K562 (cell line): Measurements from ENCODE around the gene TRAPPC2L. TPM values are rescaled to one million over a fixed set of nuclear protein-coding genes. Genes with fewer than 3 reads are reported as not detected.

Source experiments
- BCOR ChIP-seq: fragments of 450-650 bp; IDR thresholded peaks from 2 replicates; pipeline ENCODE4 v1.6.1; 2016
- CBX5 ChIP-seq: IDR thresholded peaks from 2 replicates; pipeline ENCODE4 v1.6.1; 2014; ENCODE audit warnings: low read depth, borderline replicate concordance
- CCNT2 ChIP-seq: IDR thresholded peaks from 2 replicates; pipeline ENCODE4 v1.6.1; 2011; ENCODE audit warnings: borderline replicate concordance, low read depth, mild to moderate bottlenecking, moderate library complexity, mixed read lengths, low read length; ENCODE audit not compliant: insufficient read length; ENCODE audit errors: extremely low read depth
- CHD1 ChIP-seq: fragments of 200-600 bp; sonication (generic); IDR thresholded peaks from one replicate; pipeline ENCODE4 v1.6.1; 2012; ENCODE audit warnings: mild to moderate bottlenecking, moderate library complexity, low read length, inconsistent platforms
- CTCF ChIP-seq, 3 experiments: IDR thresholded peaks in 2 of 3; conservative IDR thresholded peaks in 1 of 3; 2 replicates each; pipeline ENCODE4 v1.5.1; 2011 to 2012; ENCODE audit warnings: low read length in 3 of 3, mild to moderate bottlenecking in 3 of 3, control low read depth in 2 of 3, improper control_type of control experiment in 1 of 3, inconsistent platforms in 1 of 3, low read depth in 1 of 3, mixed read lengths in 1 of 3, moderate library complexity in 1 of 3; ENCODE audit not compliant: insufficient read depth in 2 of 3
- E2F8 ChIP-seq: fragments of 450-650 bp; IDR thresholded peaks from 2 replicates; pipeline ENCODE4 v1.7.1; 2018; ENCODE audit warnings: mild to moderate bottlenecking, low read depth; ENCODE audit not compliant: partially characterized antibody
- HDAC8 ChIP-seq: fragments of 450-650 bp; IDR thresholded peaks from 2 replicates; pipeline ENCODE4 v1.6.1; 2016; ENCODE audit warnings: mild to moderate bottlenecking, missing genetic modification characterization, moderate library complexity, missing compliant biosample characterization
- MCM2 ChIP-seq: fragments of 450-650 bp; IDR thresholded peaks from 2 replicates; pipeline ENCODE4 v1.6.1; 2017; ENCODE audit warnings: low read depth, mild to moderate bottlenecking
- NR3C1 ChIP-seq: sonication (generic); formaldehyde crosslinking; IDR thresholded peaks from 2 replicates; pipeline ENCODE4 v1.8.1; 2022; ENCODE audit warnings: missing genetic modification reagents
- PHF8 ChIP-seq: fragments of 200-600 bp; sonication (generic); IDR thresholded peaks from 2 replicates; pipeline ENCODE4 v1.6.1; 2012; ENCODE audit warnings: mixed run types, mild to moderate bottlenecking, inconsistent platforms, low read length, moderate library complexity, borderline replicate concordance
- PTTG1 ChIP-seq: fragments of 450-650 bp; IDR thresholded peaks from 2 replicates; pipeline ENCODE4 v1.6.1; 2016; ENCODE audit warnings: low read depth, mild to moderate bottlenecking, missing genetic modification characterization, missing compliant biosample characterization
- RBM39 ChIP-seq: fragments of 200-400 bp; formaldehyde crosslinking; optimal IDR thresholded peaks from 2 replicates; pipeline ENCODE3; 2018; ENCODE audit warnings: low read depth, low read length
- SAFB ChIP-seq: fragments of 200-400 bp; formaldehyde crosslinking; IDR thresholded peaks from 2 replicates; pipeline ENCODE4 v1.6.1; 2017; ENCODE audit warnings: low read depth, low read length, borderline replicate concordance
- SAP30 ChIP-seq: fragments of 200-600 bp; sonication (generic); IDR thresholded peaks from 2 replicates; pipeline ENCODE4 v1.6.1; 2012; ENCODE audit warnings: borderline replicate concordance, low read depth, mild to moderate bottlenecking, moderate library complexity, low read length, control low read depth, inconsistent platforms; ENCODE audit not compliant: insufficient read depth, poor library complexity, severe bottlenecking
- SRSF1 ChIP-seq: fragments of 200-400 bp; formaldehyde crosslinking; IDR thresholded peaks from 2 replicates; pipeline ENCODE4 v1.6.1; 2017; ENCODE audit warnings: mild to moderate bottlenecking, low read depth, low read length, moderate library complexity
- TBL1XR1 ChIP-seq, 2 experiments: IDR thresholded peaks; 2 replicates each; pipeline ENCODE4 v1.6.1; 2012; ENCODE audit warnings: improper control_type of control experiment in 2 of 2, low read length in 2 of 2, mild to moderate bottlenecking in 1 of 2
- TEAD1 ChIP-seq, 2 experiments: fragments of 450-650 bp in 1 of 2; sonication (generic) in 1 of 2; formaldehyde crosslinking; IDR thresholded peaks; 2 replicates each; pipeline versions ENCODE4 v1.4.0 to v1.8.0; 2020 to 2022; ENCODE audit warnings: mild to moderate bottlenecking in 2 of 2, missing genetic modification reagents in 1 of 2
- TSC22D4 ChIP-seq: fragments of 450-650 bp; IDR thresholded peaks from 2 replicates; pipeline ENCODE4 v1.6.1; 2016; ENCODE audit warnings: missing genetic modification characterization, missing biosample characterization, control low read depth
- USF2 ChIP-seq: sonication (generic); formaldehyde crosslinking; IDR thresholded peaks from 2 replicates; pipeline ENCODE4 v1.5.0; 2020; ENCODE audit warnings: missing genetic modification reagents
- ZKSCAN8 ChIP-seq: fragments of 200-800 bp; sonication (Bioruptor generic); IDR thresholded peaks from 2 replicates; pipeline ENCODE4 v1.6.1; 2016; ENCODE audit warnings: missing genetic modification characterization, missing compliant biosample characterization
- ZNF146 ChIP-seq: IDR thresholded peaks from one replicate; pipeline ENCODE4 v1.6.1; 2018; ENCODE audit warnings: missing compliant biosample characterization; ENCODE audit not compliant: unreplicated experiment
- ZNF311 ChIP-seq: fragments of 250-450 bp; sonication (Bioruptor Pico); IDR thresholded peaks from 2 replicates; pipeline ENCODE4 v1.4.0; 2020; ENCODE audit warnings: mild to moderate bottlenecking, moderate library complexity
- ZNF830 ChIP-seq: fragments of 250-450 bp; sonication (Bioruptor Pico); IDR thresholded peaks from 2 replicates; pipeline ENCODE4 v1.5.0; 2021; ENCODE audit warnings: mild to moderate bottlenecking
- polyA plus RNA-seq, 8 experiments: library from polyadenylated mRNA; depleted of rRNA in 4 of 8; stranded (reverse) in 5 of 8; unstranded in 3 of 8; fragments of >200 nt; fragmentation: Nextera tagmentation in 2 of 8; fragmentation: Illumina TruSeq in 1 of 8; extraction: Ambion mirVana in 2 of 8; extraction: Trizol in 1 of 8; gene quantifications; 2 replicates each; pipeline versions ENCODE4 v1.2.1 to v1.2.3, GENCODE V29; 2011 to 2014; ENCODE audit warnings: inconsistent platforms in 1 of 8, missing spikeins in 1 of 8
- total RNA-seq, 7 experiments: library from RNA; depleted of rRNA in 6 of 7; stranded (reverse); fragments of >200 nt in 6 of 7; fragmentation: Illumina TruSeq in 2 of 7; extraction: Trizol in 2 of 7; gene quantifications; 2 replicates each; pipeline versions ENCODE4 v1.2.1 to v1.2.3, GENCODE V29; 2011 to 2021; ENCODE audit warnings: low replicate concordance in 1 of 7

The TRAPPC2L gene
- total and polyA plus RNA-seq, 9 of the 15 experiments (the other 6 are each of a cell fraction or from before 2014, with no cell fraction given): 60.4 to 398 (median 97.5) TPM

GRCh38 chr16:88812513-88813268 lies 44.2 kb upstream of the TRAPPC2L start (continued):
- TF ChIP-seq SAFB (no peak), SRSF1 (no peak), HDAC8 (tag) (no peak), ZNF146 (no peak), CHD1 (no peak), BCOR (no peak; the same call in 1 of the 2 replicates), NR3C1 (CRISPR knock-in tag) (no peak), TBL1XR1 (IDR thresholded peaks at IDR 0.05; ENCODE audit: low read length in 2 of 2) (0 out of 4 replicates have a peak, but pooled peaks of 1 of the 2 experiments have one; percentile 9), CTCF (IDR thresholded peaks at IDR 0.05 in 2 of 3, conservative IDR thresholded peaks at IDR 0.05 in 1 of 3; ENCODE audit: insufficient read depth in 2 of 3, low read depth in 1 of 3, low read length in 3 of 3) (0 out of 6 replicates have a peak, but pooled peaks of 1 of the 3 experiments have one; percentile 12), CBX5 (no peak), TEAD1 (CRISPR knock-in tag; IDR thresholded peaks at IDR 0.05) (no peak), RBM39 (no peak), E2F8 (peak; percentile 26), TSC22D4 (tag) (no peak), ZKSCAN8 (CRISPR knock-in tag) (no peak), PTTG1 (tag) (no peak), USF2 (CRISPR knock-in tag) (0 out of 2 replicates have a peak, but pooled peaks have one; percentile 5), SAP30 (no peak), CCNT2 (no peak), ZNF311 (CRISPR knock-in tag) (no peak), ZNF830 (CRISPR knock-in tag) (no peak), PHF8 (peak; percentile 31; the same call in 1 of the 2 replicates), MCM2 (no peak)
